SK-N-DZ (cell line): ENCODE data around the gene EEF1A2. TPM values are rescaled to one million over a fixed set of nuclear protein-coding genes. Genes with fewer than 3 reads are reported as not detected.

Experiments
- DNase-seq: peaks from one replicate; pipeline ENCODE4 v3.0.0-alpha.2; 2015; ENCODE audit warnings: low spot score
- polyA plus RNA-seq, 2 experiments: library from polyadenylated mRNA; depleted of rRNA; stranded (reverse); fragments of >200 nt; gene quantifications; 2 replicates each; pipeline ENCODE4 v1.2.3, GENCODE V29; 2014

The EEF1A2 gene
- 753 and 802 TPM in 2 replicates for polyA plus RNA-seq (2014; cell fraction: cytosol; rRNA removed)
- polyA plus RNA-seq (2014; cell fraction: nucleus; rRNA removed), result 489 and 497 TPM in 2 replicates

GRCh38 chr20:63498960-63499337, at the start of gene EEF1A2:
EEF1A2 (minus strand) TSS chr20:63499083; CDS start chr20:63497763, 1,320 bp downstream.
- DNase-seq, result peak; percentile 76

- no peak for DNase-seq
Observed at GRCh38 chr20:63548542-63548941, 49.7 kb upstream of the EEF1A2 start.

DNA sequence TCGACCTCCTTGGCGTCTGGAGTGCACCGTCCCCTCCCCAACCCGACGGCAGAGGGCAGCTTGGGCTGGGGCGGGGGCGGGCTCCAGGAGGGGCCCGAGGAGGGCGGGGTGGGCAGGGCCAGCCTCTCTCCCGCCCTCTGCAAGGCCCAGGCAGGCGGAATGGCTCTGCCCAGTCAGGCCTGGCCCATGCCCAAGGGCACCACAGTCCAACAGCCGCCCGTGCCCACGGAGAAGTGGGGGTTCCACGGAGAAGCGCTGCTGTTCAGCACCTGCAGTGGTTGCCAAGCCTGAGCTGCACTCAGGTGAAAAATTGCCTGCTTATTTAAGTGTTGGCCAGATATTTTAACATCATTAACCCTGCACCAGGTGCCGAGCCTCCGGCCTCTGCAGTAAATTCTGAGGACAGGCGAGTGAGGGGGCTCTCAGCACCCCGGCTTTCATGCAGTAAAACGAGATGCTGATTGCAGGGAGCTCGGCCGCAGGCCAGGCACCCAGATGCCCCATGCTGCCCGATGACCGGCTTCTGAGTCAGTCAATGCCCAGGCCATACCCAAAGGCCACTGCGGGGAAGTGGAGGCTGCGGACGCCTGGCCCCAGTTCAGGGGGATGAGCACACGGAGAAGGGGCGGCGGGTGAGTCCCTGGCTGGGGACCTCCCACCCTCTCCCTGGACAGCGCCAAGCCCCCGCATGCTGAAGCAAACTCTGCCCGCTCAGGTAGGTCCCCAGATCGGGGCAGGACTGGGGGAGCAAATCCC, 49.0 kb upstream of the EEF1A2 start, which contains the start of gene SRMS:
Gene SRMS, minus strand, starts transcription at position 25 of the 756 bp plus-strand sequence. CDS start 286 bp downstream, outside the sequence.
- no peak for DNase-seq

DNA sequence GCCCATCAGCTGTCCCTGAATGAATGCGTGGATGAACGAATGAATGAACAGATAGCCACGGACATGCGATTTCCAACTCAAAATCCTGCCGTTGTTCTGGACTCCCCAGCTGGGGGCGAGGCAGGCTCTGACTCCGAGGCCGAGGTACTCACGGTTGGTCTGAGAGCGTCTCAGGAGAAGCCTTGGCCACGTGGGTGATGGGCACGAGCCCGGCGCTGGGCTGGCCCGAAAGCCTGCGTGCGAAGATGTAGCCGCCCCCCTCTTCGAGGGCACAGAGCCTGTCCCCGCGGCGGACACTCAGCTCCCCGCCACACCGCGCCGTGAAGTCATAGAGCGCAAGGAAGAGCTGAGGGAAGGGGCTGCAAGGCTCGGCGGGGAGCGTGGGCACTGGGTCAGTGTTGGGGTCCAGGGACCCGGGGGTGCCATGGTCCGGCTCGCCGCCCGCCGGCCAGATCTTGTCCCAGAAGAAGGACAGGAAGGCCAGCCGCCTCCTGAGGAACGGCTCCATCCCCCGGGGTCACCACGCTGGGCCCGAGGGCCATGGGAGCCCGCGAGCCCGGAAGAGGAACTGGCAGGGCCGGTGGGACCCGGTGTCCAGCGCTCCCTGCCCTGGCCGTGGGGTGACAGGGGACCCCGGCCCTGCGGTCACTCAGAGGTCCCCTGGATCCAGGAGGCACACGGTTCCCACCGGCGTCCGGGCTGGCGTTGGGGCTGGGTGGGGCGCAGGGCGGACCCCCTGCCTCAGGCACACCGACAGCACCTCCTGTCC, 48.3 kb upstream of the EEF1A2 start:
- no peak for DNase-seq

DNA sequence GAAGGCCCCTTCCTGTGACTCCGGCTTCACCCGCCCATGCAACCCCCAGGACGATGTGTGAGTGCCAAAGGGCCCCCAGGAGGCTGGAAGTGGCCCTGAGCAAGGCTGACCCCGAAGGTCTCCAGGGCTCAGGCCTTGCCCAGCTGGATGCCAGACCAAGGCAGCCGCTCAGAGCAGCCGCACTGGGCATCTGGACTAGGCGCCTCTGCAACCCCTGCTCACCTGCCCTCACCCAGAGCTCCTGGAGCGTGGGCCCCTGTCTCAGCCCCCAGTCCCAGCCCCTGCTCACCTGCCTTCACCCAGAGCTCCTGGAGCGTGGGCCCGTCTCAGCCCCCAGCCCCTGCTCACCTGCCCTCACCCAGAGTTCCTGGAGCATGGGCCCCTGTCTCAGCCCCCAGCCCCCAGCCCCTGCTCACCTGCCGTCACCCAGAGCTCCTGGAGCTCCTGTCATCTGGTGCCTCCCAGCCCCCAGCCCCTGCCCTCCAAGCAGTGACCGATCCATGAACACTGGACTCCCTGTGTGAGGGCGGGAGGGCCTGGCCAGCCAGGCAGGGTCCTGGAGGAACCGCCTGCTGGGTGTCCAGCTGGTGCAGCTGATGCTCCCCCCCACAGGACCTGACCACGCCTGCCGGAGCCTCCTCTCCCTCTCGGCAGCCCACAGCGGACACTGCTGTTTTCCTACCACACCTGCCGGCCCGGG, 47.5 kb upstream of the EEF1A2 start:
- no peak for DNase-seq

- no peak for DNase-seq
Observed at GRCh38 chr20:63545814-63546213, 46.9 kb upstream of the EEF1A2 start.

DNA sequence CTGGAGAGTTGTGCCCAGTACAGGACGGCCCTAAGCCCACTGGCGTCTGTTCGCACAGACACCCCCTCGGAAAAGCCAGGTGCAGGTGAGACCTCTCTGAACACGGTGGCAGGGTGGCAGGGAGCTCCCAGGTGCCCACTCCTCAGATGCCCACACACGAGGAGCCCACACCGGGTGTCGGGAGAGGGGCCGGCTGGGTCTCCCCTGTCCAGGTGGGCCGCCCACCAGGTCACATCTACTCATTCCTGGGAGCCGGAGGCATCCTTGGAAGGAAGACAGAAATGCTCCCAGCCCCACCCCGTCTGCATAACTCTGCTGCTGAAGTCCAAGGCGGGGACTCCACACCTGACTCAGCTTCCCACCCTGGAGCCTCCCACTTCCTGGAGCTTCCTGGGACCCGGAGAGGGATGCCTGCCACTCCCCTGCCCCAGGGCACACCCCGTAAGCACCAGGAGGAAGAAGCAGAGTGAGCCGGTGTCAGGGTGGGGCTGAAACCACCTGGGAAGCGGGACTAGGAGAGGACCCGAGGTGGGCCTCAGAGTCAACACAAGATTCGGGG, 46.2 kb upstream of the EEF1A2 start:
- no peak for DNase-seq

GRCh38 chr20:63544241-63544957, 45.5 kb upstream of the EEF1A2 start:
- no peak for DNase-seq

DNA sequence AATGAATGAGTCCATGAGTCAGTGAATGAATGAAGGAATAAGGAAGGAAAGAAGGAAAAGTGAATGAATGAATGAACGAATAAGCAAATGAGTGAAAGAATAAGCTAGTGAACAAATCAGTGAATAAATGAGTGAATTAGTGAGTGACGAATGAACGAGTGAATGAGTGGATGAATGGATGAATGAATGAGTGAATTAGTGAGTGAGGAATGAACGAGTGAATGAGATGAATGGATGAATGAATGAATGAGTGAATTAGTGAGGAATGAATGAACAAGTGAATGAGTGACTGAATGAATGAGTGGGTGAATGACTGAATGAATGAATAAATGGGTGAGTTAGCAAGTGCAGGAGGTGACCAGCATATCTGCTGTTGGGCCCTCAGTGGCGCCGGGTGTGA, 44.9 kb upstream of the EEF1A2 start:
- no peak for DNase-seq

DNA sequence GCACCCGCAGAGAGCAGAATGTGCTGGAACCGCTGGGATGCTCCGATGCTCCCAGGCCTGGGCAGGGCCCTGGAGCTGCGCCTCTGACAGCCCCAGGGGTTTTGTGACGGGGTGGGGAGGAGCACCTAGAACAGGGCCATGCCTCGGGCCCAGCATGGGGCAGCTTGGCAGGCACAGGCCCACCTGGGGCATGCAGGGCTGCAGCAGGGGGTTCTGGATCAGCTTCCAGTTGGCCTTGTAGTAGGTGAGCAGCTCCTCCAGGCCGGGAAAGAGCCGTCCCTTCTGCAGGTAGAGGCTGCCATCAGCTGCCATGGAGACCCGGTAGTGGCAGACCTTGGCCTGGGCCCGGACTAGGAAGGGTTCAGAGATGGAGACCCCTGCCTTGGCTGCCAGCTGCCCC, 44.2 kb upstream of the EEF1A2 start:
- DNase-seq, result no peak

- no peak for DNase-seq
Observed at GRCh38 chr20:63542696-63543095, 43.8 kb upstream of the EEF1A2 start.

DNA sequence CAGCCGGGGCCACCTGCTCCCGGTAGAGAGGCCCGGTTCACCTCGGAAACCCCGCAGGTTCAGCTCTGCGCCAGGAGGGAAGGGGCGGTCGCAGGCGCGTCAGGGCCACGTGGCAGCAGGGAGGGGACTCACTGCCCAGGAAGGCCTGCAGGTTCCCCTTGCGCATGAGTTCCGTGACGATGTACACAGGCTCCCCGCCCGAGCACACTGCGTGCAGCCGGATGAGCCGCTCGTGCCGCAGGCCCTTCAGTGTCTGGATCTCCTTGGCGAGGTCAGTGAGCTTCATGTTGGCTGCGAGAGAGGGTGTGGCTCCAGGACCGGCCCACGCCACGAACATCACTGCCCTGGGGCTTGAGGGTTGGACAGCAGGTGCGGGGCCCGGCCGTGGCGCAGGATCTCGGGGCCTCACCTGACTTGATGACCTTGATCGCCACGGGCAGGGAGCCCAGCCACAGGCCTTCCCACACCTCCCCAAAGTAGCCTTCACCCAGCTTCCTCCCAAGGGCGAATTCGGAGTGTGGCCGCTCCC, 43.2 kb upstream of the EEF1A2 start:
- DNase-seq, result no peak

GRCh38 chr20:63541371-63541770, 42.5 kb upstream of the EEF1A2 start:
- DNase-seq, result no peak

DNA sequence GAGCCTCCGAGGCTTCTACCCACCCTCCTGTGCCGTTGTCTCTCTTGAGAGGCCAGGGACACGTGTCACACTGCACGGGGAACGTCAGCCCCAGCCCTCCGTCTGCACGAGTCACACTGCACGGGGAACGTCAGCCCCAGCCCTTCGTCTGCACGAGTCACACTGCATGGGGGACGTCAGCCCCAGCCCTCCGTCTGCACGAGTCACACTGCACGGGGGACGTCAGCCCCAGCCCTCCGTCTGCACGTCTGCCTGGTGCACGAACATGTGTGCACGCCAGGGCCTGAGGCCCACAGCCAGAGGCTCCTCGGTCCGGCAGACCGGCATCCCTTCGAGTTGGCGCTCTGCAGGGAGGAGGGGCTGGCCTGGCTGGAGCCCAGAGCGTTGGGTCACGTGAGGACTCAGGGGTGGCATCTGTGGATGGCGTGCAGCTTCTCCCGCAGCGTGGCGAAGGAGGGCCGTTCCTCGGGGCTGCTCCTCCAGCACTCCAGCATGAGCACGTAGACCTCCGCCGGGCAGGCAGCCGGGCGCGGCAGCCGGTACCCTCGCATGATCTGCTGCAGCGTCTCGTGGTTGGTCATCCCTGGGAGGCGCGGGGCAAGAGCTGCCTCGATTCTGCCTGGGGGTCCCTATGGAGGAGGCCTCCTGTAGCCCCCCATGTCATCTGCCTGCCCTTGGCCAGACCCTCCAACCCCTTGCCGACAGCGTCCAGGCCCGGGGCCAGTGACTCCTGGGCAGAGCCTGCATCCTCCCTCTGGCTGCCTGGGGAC, 41.7 kb upstream of the EEF1A2 start:
- peak; percentile 72 for DNase-seq

- no peak for DNase-seq
Observed at GRCh38 chr20:63539441-63540370, 40.8 kb upstream of the EEF1A2 start.

GRCh38 chr20:63539092-63539430, 40.2 kb upstream of the EEF1A2 start:
- no peak for DNase-seq

GRCh38 chr20:63538204-63539091, 39.6 kb upstream of the EEF1A2 start:
- DNase-seq, result no peak
